ENCODE measurements around the gene ERVH48-1. TPM values are rescaled to one million over a fixed set of nuclear protein-coding genes. Genes with fewer than 3 reads are reported as not detected.
"Not testable (repeated sequence)": the region's sequence is repeated elsewhere in the genome, so short reads cannot be mapped to it uniquely, and the experiment has no call there.

ERVH48-1 gene
- total and polyA plus RNA-seq, 2 donors (not counting 1 experiment from before 2014, with no cell fraction given): 0.06 TPM; not detected in 1

GRCh38 chr21:42959728-42960127, 34.3 kb upstream of the ERVH48-1 start:
- H3K36me3 ChIP-seq (ENCODE audit: control insufficient read depth, insufficient read depth, low read length): no peaks in the 10 kb centered on the region
- no peak for DNase-seq (ENCODE audit: low read depth in 2 of 2)

GRCh38 chr21:42958122-42958521, 32.7 kb upstream of the ERVH48-1 start:
- H3K9ac ChIP-seq (ENCODE audit: insufficient read depth, low read length); H3K36me3 ChIP-seq (ENCODE audit: control insufficient read depth, insufficient read depth, low read length); H3K4me3 ChIP-seq (replicated peaks in 1 of 4; ENCODE audit: control extremely low read depth in 1 of 4, insufficient read depth in 1 of 4, low read depth in 3 of 4, low read length in 4 of 4); H4K20me1 ChIP-seq (ENCODE audit: control insufficient read depth, extremely low read depth, insufficient read depth, low read length); H3K4me1 ChIP-seq (ENCODE audit: control insufficient read depth, extremely low read depth, insufficient read depth, low read length); H3K9me3 ChIP-seq (ENCODE audit: control insufficient read depth, insufficient read depth, low read depth, low read length); H3K4me2 ChIP-seq (ENCODE audit: extremely low read depth, insufficient read depth, low read length); H3K27me3 ChIP-seq (ENCODE audit: control insufficient read depth, insufficient read depth, low read length); H3K79me2 ChIP-seq (ENCODE audit: control insufficient read depth, insufficient read depth, low read length); H2AFZ ChIP-seq (ENCODE audit: low read length); H3K27ac ChIP-seq (ENCODE audit: insufficient read depth, low read length); DNase-seq (ENCODE audit: low read depth in 2 of 2): not testable (repeated sequence)

More at GRCh38 chr21:42959728-42960127, 34.3 kb upstream of the ERVH48-1 start:
- H3K9me3 ChIP-seq (ENCODE audit: control insufficient read depth, insufficient read depth, low read depth, low read length): no peaks in the 10 kb centered on the region
- H3K4me2 ChIP-seq (ENCODE audit: extremely low read depth, insufficient read depth, low read length): no peak overlapping the region
- H3K27ac ChIP-seq (ENCODE audit: insufficient read depth, low read length): no peak overlapping the region
- TF ChIP-seq CTCF (conservative IDR thresholded peaks at IDR 0.05 in 1 of 2, IDR thresholded peaks at IDR 0.05 in 1 of 2; ENCODE audit: low read depth in 1 of 2, low read length in 2 of 2) (no peak), EZH2 (IDR thresholded peaks at IDR 0.05; ENCODE audit: low read length, missing control alignments) (no peak)
- no peaks in the 10 kb centered on the region for H3K4me1 ChIP-seq (ENCODE audit: control insufficient read depth, extremely low read depth, insufficient read depth, low read length)
- H3K79me2 ChIP-seq (ENCODE audit: control insufficient read depth, insufficient read depth, low read length): no peaks in the 10 kb centered on the region
- no peak overlapping the region for H3K4me3 ChIP-seq (replicated peaks in 1 of 4; ENCODE audit: control extremely low read depth in 1 of 4, insufficient read depth in 1 of 4, low read depth in 3 of 4, low read length in 4 of 4)
- no peak overlapping the region for H2AFZ ChIP-seq (ENCODE audit: low read length)
- H4K20me1 ChIP-seq (ENCODE audit: control insufficient read depth, extremely low read depth, insufficient read depth, low read length): no peaks in the 10 kb centered on the region
- no peaks in the 10 kb centered on the region for H3K27me3 ChIP-seq (ENCODE audit: control insufficient read depth, insufficient read depth, low read length)
- H3K9ac ChIP-seq (ENCODE audit: insufficient read depth, low read length): no peak overlapping the region

GRCh38 chr21:42956824-42957630, 31.6 kb upstream of the ERVH48-1 start:
- Histone ChIP-seq H3K27ac (ENCODE audit: insufficient read depth, low read length) (no peak overlapping the region), H3K4me1 (ENCODE audit: control insufficient read depth, extremely low read depth, insufficient read depth, low read length) (no peaks in the 10 kb centered on the region), H4K20me1 (ENCODE audit: control insufficient read depth, extremely low read depth, insufficient read depth, low read length) (no peaks in the 10 kb centered on the region), H3K9ac (ENCODE audit: insufficient read depth, low read length) (no peak overlapping the region), H3K36me3 (ENCODE audit: control insufficient read depth, insufficient read depth, low read length) (no peaks in the 10 kb centered on the region), H3K4me2 (ENCODE audit: extremely low read depth, insufficient read depth, low read length) (no peak overlapping the region), H3K27me3 (ENCODE audit: control insufficient read depth, insufficient read depth, low read length) (no peaks in the 10 kb centered on the region), H3K4me3 (replicated peaks in 1 of 4; ENCODE audit: control extremely low read depth in 1 of 4, insufficient read depth in 1 of 4, low read depth in 3 of 4, low read length in 4 of 4) (no peak overlapping the region), H3K79me2 (ENCODE audit: control insufficient read depth, insufficient read depth, low read length) (no peaks in the 10 kb centered on the region), H3K9me3 (ENCODE audit: control insufficient read depth, insufficient read depth, low read depth, low read length) (no peaks in the 10 kb centered on the region), H2AFZ (ENCODE audit: low read length) (no peak overlapping the region)
- no peak for TF ChIP-seq CTCF (conservative IDR thresholded peaks at IDR 0.05 in 1 of 2, IDR thresholded peaks at IDR 0.05 in 1 of 2; ENCODE audit: low read depth in 1 of 2, low read length in 2 of 2)
- TF ChIP-seq EZH2 (IDR thresholded peaks at IDR 0.05; ENCODE audit: low read length, missing control alignments): no peak
- DNase-seq (ENCODE audit: low read depth in 2 of 2): no peak

- not testable (repeated sequence) for H3K4me1 ChIP-seq (ENCODE audit: control insufficient read depth, extremely low read depth, insufficient read depth, low read length); H3K4me2 ChIP-seq (ENCODE audit: extremely low read depth, insufficient read depth, low read length)
Measured at GRCh38 chr21:42951193-42951592, 25.8 kb upstream of the ERVH48-1 start.

GRCh38 chr21:42949094-42949755, 23.8 kb upstream of the ERVH48-1 start:
- not testable (repeated sequence) for H3K9me3 ChIP-seq (ENCODE audit: control insufficient read depth, insufficient read depth, low read depth, low read length); H4K20me1 ChIP-seq (ENCODE audit: control insufficient read depth, extremely low read depth, insufficient read depth, low read length); H2AFZ ChIP-seq (ENCODE audit: low read length); H3K36me3 ChIP-seq (ENCODE audit: control insufficient read depth, insufficient read depth, low read length); H3K9ac ChIP-seq (ENCODE audit: insufficient read depth, low read length); H3K27me3 ChIP-seq (ENCODE audit: control insufficient read depth, insufficient read depth, low read length); H3K4me3 ChIP-seq (replicated peaks in 1 of 4; ENCODE audit: control extremely low read depth in 1 of 4, insufficient read depth in 1 of 4, low read depth in 3 of 4, low read length in 4 of 4); H3K4me2 ChIP-seq (ENCODE audit: extremely low read depth, insufficient read depth, low read length); H3K4me1 ChIP-seq (ENCODE audit: control insufficient read depth, extremely low read depth, insufficient read depth, low read length); DNase-seq (ENCODE audit: low read depth in 2 of 2); H3K27ac ChIP-seq (ENCODE audit: insufficient read depth, low read length); H3K79me2 ChIP-seq (ENCODE audit: control insufficient read depth, insufficient read depth, low read length)

More at GRCh38 chr21:42951193-42951592, 25.8 kb upstream of the ERVH48-1 start:
- not testable (repeated sequence) for H3K27me3 ChIP-seq (ENCODE audit: control insufficient read depth, insufficient read depth, low read length); H2AFZ ChIP-seq (ENCODE audit: low read length); H3K27ac ChIP-seq (ENCODE audit: insufficient read depth, low read length); H3K36me3 ChIP-seq (ENCODE audit: control insufficient read depth, insufficient read depth, low read length); H3K9ac ChIP-seq (ENCODE audit: insufficient read depth, low read length); H3K4me3 ChIP-seq (replicated peaks in 1 of 4; ENCODE audit: control extremely low read depth in 1 of 4, insufficient read depth in 1 of 4, low read depth in 3 of 4, low read length in 4 of 4); H4K20me1 ChIP-seq (ENCODE audit: control insufficient read depth, extremely low read depth, insufficient read depth, low read length); H3K9me3 ChIP-seq (ENCODE audit: control insufficient read depth, insufficient read depth, low read depth, low read length); DNase-seq (ENCODE audit: low read depth in 2 of 2); H3K79me2 ChIP-seq (ENCODE audit: control insufficient read depth, insufficient read depth, low read length)

All from fibroblast of lung (primary cell).